Metanephros (tissue), 2 donors: ENCODE results near the gene SLC19A2. TPM values are rescaled to one million over a fixed set of nuclear protein-coding genes. Genes with fewer than 3 reads are reported as not detected.

Source experiments
- small RNA-seq: library from RNA; depleted of rRNA; stranded (forward); fragments of <200 nt; gene quantifications from one replicate; pipeline ENCODE3, GENCODE V24; 2014; ENCODE audit warnings: low replicate concordance
- total RNA-seq: library from RNA; depleted of rRNA; stranded (reverse); fragments of >200 nt; gene quantifications from one replicate; pipeline ENCODE4 v1.2.3, GENCODE V29; 2014

Gene SLC19A2, protein sequence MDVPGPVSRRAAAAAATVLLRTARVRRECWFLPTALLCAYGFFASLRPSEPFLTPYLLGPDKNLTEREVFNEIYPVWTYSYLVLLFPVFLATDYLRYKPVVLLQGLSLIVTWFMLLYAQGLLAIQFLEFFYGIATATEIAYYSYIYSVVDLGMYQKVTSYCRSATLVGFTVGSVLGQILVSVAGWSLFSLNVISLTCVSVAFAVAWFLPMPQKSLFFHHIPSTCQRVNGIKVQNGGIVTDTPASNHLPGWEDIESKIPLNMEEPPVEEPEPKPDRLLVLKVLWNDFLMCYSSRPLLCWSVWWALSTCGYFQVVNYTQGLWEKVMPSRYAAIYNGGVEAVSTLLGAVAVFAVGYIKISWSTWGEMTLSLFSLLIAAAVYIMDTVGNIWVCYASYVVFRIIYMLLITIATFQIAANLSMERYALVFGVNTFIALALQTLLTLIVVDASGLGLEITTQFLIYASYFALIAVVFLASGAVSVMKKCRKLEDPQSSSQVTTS
- total RNA-seq: 26.4 TPM

GRCh38 chr1:169485431-169486280, at the start of gene SLC19A2:
Gene SLC19A2 (minus strand): TSS chr1:169485944. CDS start chr1:169485766, 178 bp downstream.

DNA sequence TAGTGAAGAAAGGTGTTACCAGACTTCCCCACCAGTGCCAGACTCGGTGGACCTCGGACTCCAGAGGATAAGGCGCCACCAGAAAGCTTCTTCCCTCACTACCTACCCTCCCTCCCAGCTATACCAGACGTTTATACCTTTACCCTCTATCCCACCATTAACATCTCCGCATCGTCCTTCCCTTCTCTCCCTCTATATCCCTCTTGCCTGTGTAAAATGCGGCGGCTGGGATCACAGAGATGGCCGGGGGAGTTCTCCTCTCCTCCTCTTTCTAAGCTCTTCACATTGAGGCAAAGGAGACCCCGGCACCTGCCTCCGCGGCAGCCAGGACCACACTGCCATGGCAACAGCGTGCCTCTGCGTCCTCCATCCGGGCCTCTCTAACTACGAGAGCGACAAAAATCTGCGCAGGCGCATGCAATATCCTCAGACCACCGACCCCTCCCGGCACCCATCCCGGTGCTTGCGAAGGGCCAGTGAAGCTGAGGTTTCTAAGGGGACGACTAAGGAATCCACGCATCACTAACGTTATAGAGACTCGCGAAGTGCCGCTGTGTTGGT, 58.6 kb downstream of the SLC19A2 start, which contains the start of gene CCDC181:
Gene CCDC181, minus strand, starts transcription at position 394 of the 561 bp plus-strand sequence. CDS start 2,547 bp downstream, outside the sequence.

Small RNA genes lying within 50 kb of the gene (small RNA-seq; reads per million reads assigned to genes)
- gene AL021068.2: not detected

Other genes starting within 250 kb of the SLC19A2 start
- 27.9 TPM for gene NME7, start 118.1 kb downstream of the SLC19A2 start, total RNA-seq
- 16.7 TPM for gene BLZF1, start 117.7 kb downstream of the SLC19A2 start, total RNA-seq
- gene CCDC181, start 58.5 kb downstream of the SLC19A2 start, total RNA-seq: 1.5 TPM
- gene F5, start 100.5 kb upstream of the SLC19A2 start, total RNA-seq: 3.0 TPM
- 6.8 TPM for gene SELP, start 144.2 kb upstream of the SLC19A2 start, total RNA-seq
- 11.6 TPM for gene SELL, start 225.7 kb upstream of the SLC19A2 start, total RNA-seq
- 10.3 TPM for gene SELE, start 248.1 kb upstream of the SLC19A2 start, total RNA-seq